PFSK-1 (cell line): Measurements from ENCODE around the gene SLC7A10.

Source experiments
- FOXP2 ChIP-seq: optimal IDR thresholded peaks from 2 replicates; pipeline ENCODE3; 2011; ENCODE audit warnings: borderline replicate concordance, control low read depth, inconsistent platforms; ENCODE audit not compliant: insufficient read depth; ENCODE audit errors: extremely low read length, extremely low read depth
- POLR2AphosphoS5 ChIP-seq: IDR thresholded peaks from 2 replicates; pipeline ENCODE4 v1.6.1; 2012; ENCODE audit warnings: low read depth, mild to moderate bottlenecking, control low read depth, low read length, moderate library complexity
- SIN3A ChIP-seq: IDR thresholded peaks from 2 replicates; pipeline ENCODE4 v1.6.1; 2012; ENCODE audit warnings: mild to moderate bottlenecking, low read length, moderate library complexity, borderline replicate concordance; ENCODE audit not compliant: insufficient read depth
- TAF1 ChIP-seq: IDR thresholded peaks from 2 replicates; pipeline ENCODE4 v1.6.1; 2012; ENCODE audit warnings: low read length, control low read depth, borderline replicate concordance; ENCODE audit not compliant: insufficient read depth
- TF ChIP-seq, protein P1 (sequence below), 2 experiments: IDR thresholded peaks; 2 replicates each; pipeline versions ENCODE4 v1.6.1 to v1.8.0; 2011 to 2012; ENCODE audit warnings: low read depth in 2 of 2, low read length in 2 of 2, control low read depth in 1 of 2, inconsistent platforms in 1 of 2, mild to moderate bottlenecking in 1 of 2, moderate library complexity in 1 of 2; ENCODE audit not compliant: insufficient read depth in 1 of 2

Gene SLC7A10

DNA sequence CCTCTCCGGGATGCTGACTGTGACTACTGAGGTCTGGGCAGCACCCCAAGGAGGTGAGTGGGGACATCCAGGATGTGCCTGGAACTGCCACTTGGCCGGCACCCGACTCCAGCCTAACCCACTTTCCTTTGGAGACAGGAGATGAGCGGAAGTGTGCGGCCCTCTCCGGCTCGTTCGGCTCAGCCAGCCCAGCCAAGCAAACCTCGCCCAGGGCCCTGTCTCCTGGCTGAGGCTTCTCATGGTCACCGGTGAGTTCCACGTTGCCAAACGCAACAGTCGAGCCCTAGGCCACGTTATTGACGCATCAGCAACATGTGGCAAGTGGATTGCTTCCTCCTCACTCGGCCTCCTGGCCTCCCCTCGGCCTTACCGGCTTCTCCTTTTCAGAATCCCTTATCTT, 5.5 kb downstream of the SLC7A10 start:
- TF ChIP-seq FOXP2 (no peak), TAF1 (no peak), SIN3A (no peak), POLR2AphosphoS5 (no peak)
- TF ChIP-seq, protein P1, sequence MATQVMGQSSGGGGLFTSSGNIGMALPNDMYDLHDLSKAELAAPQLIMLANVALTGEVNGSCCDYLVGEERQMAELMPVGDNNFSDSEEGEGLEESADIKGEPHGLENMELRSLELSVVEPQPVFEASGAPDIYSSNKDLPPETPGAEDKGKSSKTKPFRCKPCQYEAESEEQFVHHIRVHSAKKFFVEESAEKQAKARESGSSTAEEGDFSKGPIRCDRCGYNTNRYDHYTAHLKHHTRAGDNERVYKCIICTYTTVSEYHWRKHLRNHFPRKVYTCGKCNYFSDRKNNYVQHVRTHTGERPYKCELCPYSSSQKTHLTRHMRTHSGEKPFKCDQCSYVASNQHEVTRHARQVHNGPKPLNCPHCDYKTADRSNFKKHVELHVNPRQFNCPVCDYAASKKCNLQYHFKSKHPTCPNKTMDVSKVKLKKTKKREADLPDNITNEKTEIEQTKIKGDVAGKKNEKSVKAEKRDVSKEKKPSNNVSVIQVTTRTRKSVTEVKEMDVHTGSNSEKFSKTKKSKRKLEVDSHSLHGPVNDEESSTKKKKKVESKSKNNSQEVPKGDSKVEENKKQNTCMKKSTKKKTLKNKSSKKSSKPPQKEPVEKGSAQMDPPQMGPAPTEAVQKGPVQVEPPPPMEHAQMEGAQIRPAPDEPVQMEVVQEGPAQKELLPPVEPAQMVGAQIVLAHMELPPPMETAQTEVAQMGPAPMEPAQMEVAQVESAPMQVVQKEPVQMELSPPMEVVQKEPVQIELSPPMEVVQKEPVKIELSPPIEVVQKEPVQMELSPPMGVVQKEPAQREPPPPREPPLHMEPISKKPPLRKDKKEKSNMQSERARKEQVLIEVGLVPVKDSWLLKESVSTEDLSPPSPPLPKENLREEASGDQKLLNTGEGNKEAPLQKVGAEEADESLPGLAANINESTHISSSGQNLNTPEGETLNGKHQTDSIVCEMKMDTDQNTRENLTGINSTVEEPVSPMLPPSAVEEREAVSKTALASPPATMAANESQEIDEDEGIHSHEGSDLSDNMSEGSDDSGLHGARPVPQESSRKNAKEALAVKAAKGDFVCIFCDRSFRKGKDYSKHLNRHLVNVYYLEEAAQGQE (IDR thresholded peaks at IDR 0.05; ENCODE audit: insufficient read depth in 1 of 2, low read depth in 2 of 2, low read length in 2 of 2): no peak

DNA sequence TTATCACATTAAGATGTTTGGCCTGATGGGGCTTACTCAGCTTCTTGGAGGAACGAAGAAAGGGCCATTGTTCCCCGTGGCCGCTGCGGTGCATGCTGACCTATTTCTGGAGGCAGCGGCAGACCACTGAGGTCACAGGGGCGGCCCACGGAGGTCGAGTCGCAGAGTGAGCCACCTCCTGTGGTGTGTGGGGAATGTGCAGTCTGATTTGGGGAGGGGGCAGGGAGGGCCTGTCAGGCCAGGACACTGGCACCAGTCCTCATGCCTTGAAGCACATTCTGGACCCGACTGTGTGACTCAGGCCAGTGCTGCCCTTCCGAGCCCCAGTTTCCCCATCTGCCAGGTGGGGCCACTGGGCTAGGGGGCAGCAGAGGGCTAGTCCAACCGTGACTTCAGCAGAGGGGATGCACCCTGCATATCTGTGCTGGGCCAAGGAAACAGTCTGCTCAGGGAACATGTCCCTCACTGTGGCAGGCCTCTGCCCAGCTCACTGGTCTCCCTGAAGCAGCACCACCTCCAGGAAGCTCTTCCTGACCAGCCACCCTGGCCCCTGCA, 6.3 kb downstream of the SLC7A10 start:
- TF ChIP-seq SIN3A (no peak), POLR2AphosphoS5 (no peak), TAF1 (no peak), FOXP2 (no peak)
- TF ChIP-seq, protein P1 (IDR thresholded peaks at IDR 0.05; ENCODE audit: insufficient read depth in 1 of 2, low read depth in 2 of 2, low read length in 2 of 2): no peak

DNA sequence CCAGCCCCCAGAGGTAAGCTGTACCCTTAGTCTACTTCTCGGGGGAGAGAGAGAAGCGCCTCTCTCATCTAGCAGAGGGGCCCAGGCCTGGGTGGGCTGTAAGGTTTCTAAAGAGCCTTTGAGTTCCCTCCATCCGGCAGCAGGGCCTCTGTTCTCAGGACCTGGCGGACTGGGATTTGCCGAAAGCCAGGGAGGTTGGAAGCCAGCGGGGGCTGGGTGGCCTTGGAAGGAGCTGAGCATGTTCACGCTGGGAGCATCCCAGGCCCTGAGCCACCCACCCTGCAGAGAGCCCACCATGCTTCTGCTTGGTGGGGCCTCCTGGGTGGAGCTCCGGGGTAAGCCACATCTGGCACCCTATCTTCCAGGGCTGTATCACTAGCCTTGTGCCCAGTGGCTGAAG, 7.8 kb downstream of the SLC7A10 start:
- TF ChIP-seq POLR2AphosphoS5: no peak
- TF ChIP-seq, protein P1 (IDR thresholded peaks at IDR 0.05; ENCODE audit: insufficient read depth in 1 of 2, low read depth in 2 of 2, low read length in 2 of 2): no peak
- TF ChIP-seq SIN3A: no peak
- TF ChIP-seq FOXP2: no peak
- TF ChIP-seq TAF1: no peak

DNA sequence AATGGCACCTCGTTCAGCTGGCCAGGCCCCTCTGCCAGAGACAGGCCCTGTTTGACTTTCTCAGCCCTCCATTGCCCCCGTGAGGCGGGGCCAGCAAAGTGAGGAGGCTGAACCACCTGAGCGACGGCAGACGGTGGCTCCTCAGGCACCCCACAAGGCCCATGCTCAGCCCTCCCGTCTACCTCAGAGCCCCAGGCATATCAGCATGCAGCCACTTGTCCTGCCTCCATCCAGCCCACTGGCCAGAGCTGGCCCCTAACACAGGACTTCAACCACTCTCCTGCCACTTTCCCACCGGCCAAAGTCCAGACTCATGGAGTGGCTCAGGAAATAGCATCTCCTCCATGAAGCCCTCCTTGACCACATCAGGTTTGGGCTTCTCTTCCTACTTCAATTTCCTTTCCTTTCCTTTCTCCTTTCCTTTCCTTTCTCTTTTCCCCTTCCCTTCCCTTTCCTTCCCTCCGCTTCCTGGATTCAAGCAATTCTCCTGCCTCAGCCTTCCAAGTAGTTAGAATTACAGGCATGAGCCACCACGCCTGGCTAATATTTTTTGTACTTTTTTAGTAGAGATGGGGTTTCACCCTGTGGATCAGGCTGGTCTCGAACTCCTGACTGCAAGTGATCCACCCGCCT, 9.3 kb downstream of the SLC7A10 start:
- TF ChIP-seq FOXP2 (no peak), POLR2AphosphoS5 (no peak), SIN3A (no peak), TAF1 (no peak)
- TF ChIP-seq, protein P1 (IDR thresholded peaks at IDR 0.05; ENCODE audit: insufficient read depth in 1 of 2, low read depth in 2 of 2, low read length in 2 of 2): no peak
